ENCODE data around the gene ZNF184.

ZNF184 gene

DNA sequence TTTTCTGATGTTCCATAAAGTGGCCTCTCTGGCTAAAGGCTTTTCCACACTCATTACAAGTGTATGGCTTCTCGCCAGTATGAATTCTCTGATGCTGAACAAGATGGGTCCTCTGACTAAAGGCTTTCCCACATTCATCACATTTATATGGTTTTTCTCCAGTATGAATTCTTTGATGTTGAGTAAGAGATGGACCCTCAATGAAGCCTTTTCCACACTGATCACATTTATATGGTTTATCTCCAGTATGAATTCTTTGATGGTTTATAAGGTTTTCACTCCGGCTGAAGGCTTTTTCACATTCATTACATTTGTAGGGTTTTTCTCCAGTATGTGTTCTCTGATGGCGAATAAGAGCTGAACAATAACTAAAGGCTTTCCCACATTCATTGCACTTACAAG lies 20.4 kb downstream of the ZNF184 start:
- TF ChIP-seq, protein P1, sequence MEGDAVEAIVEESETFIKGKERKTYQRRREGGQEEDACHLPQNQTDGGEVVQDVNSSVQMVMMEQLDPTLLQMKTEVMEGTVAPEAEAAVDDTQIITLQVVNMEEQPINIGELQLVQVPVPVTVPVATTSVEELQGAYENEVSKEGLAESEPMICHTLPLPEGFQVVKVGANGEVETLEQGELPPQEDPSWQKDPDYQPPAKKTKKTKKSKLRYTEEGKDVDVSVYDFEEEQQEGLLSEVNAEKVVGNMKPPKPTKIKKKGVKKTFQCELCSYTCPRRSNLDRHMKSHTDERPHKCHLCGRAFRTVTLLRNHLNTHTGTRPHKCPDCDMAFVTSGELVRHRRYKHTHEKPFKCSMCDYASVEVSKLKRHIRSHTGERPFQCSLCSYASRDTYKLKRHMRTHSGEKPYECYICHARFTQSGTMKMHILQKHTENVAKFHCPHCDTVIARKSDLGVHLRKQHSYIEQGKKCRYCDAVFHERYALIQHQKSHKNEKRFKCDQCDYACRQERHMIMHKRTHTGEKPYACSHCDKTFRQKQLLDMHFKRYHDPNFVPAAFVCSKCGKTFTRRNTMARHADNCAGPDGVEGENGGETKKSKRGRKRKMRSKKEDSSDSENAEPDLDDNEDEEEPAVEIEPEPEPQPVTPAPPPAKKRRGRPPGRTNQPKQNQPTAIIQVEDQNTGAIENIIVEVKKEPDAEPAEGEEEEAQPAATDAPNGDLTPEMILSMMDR (IDR thresholded peaks at IDR 0.05; ENCODE audit: low read depth, low read length): no peak
- Histone ChIP-seq H3K27me3 (no peaks in the 10 kb centered on the region), H3K4me3 (ENCODE audit: low read depth, low read length) (no peak overlapping the region), H3K4me1 (no peaks in the 10 kb centered on the region), H3K36me3 (peaks cover 42% of the 10 kb centered on the region), H3K9me3 (no peaks in the 10 kb centered on the region; the same call in 1 of the 2 replicates)
- no peak for DNase-seq

GRCh38 chr6:27451660-27452390 lies 21.1 kb downstream of the ZNF184 start:
- Histone ChIP-seq H3K36me3 (peaks cover 42% of the 10 kb centered on the region), H3K9me3 (no peaks in the 10 kb centered on the region; the same call in 1 of the 2 replicates), H3K27me3 (no peaks in the 10 kb centered on the region)

GRCh38 chr6:27448456-27448855 lies 24.4 kb downstream of the ZNF184 start:
- no peak for DNase-seq
- TF ChIP-seq, protein P1 (IDR thresholded peaks at IDR 0.05; ENCODE audit: low read depth, low read length): no peak
- no peaks in the 10 kb centered on the region for H3K9me3 ChIP-seq
- H3K27me3 ChIP-seq: no peaks in the 10 kb centered on the region
- peaks cover 17% of the 10 kb centered on the region for H3K36me3 ChIP-seq
- H3K4me1 ChIP-seq: no peaks in the 10 kb centered on the region
- no peak overlapping the region for H3K4me3 ChIP-seq (ENCODE audit: low read depth, low read length)

More at GRCh38 chr6:27451660-27452390, 21.1 kb downstream of the ZNF184 start:
- H3K4me3 ChIP-seq (ENCODE audit: low read depth, low read length): no peak overlapping the region
- TF ChIP-seq, protein P1 (IDR thresholded peaks at IDR 0.05; ENCODE audit: low read depth, low read length): no peak
- no peaks in the 10 kb centered on the region for H3K4me1 ChIP-seq
- DNase-seq: no peak

- Histone ChIP-seq H3K36me3 (no peaks in the 10 kb centered on the region), H3K27me3 (no peaks in the 10 kb centered on the region), H3K4me1 (no peaks in the 10 kb centered on the region), H3K4me3 (ENCODE audit: low read depth, low read length) (no peak overlapping the region), H3K9me3 (no peaks in the 10 kb centered on the region)
- TF ChIP-seq, protein P1 (IDR thresholded peaks at IDR 0.05; ENCODE audit: low read depth, low read length): no peak
- DNase-seq: no peak
Measured at GRCh38 chr6:27442932-27443331, 30.0 kb downstream of the ZNF184 start.

- no peaks in the 10 kb centered on the region for H3K9me3 ChIP-seq
- no peaks in the 10 kb centered on the region for H3K36me3 ChIP-seq
- DNase-seq: no peak
- no peaks in the 10 kb centered on the region for H3K27me3 ChIP-seq
- TF ChIP-seq, protein P1 (IDR thresholded peaks at IDR 0.05; ENCODE audit: low read depth, low read length): no peak
- H3K4me3 ChIP-seq (ENCODE audit: low read depth, low read length): no peak overlapping the region
- H3K4me1 ChIP-seq: no peaks in the 10 kb centered on the region
Measured at GRCh38 chr6:27441001-27441400, 31.9 kb downstream of the ZNF184 start.

DNA sequence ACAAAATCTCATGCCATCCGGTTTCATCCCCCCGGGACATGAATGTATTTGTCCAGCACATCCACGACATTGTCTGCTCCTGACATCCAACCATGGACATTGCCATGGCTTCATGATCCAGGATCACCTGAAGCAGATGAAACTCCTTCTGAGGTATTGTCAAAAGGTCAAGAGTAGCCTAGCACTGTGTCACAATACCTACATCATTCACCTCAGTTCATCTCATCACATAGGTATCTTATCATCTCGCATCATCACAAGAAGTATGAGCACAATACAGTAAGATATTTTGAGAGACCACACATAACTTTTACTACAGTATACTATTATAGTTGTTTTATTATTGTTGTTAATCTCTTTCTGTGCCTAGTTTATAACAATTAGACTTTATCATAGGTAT lies 33.5 kb downstream of the ZNF184 start:
- H3K9me3 ChIP-seq: no peaks in the 10 kb centered on the region
- no peaks in the 10 kb centered on the region for H3K27me3 ChIP-seq
- no peak for DNase-seq
- TF ChIP-seq, protein P1 (IDR thresholded peaks at IDR 0.05; ENCODE audit: low read depth, low read length): no peak
- H3K36me3 ChIP-seq: no peaks in the 10 kb centered on the region
- no peaks in the 10 kb centered on the region for H3K4me1 ChIP-seq
- H3K4me3 ChIP-seq (ENCODE audit: low read depth, low read length): no peak overlapping the region

All from BE2C (cell line).